ENCODE measurements around the gene NAPSA.
"Not testable (repeated sequence)": the region's sequence is repeated elsewhere in the genome, so short reads cannot be mapped to it uniquely, and the experiment has no call there.

The NAPSA gene

DNA sequence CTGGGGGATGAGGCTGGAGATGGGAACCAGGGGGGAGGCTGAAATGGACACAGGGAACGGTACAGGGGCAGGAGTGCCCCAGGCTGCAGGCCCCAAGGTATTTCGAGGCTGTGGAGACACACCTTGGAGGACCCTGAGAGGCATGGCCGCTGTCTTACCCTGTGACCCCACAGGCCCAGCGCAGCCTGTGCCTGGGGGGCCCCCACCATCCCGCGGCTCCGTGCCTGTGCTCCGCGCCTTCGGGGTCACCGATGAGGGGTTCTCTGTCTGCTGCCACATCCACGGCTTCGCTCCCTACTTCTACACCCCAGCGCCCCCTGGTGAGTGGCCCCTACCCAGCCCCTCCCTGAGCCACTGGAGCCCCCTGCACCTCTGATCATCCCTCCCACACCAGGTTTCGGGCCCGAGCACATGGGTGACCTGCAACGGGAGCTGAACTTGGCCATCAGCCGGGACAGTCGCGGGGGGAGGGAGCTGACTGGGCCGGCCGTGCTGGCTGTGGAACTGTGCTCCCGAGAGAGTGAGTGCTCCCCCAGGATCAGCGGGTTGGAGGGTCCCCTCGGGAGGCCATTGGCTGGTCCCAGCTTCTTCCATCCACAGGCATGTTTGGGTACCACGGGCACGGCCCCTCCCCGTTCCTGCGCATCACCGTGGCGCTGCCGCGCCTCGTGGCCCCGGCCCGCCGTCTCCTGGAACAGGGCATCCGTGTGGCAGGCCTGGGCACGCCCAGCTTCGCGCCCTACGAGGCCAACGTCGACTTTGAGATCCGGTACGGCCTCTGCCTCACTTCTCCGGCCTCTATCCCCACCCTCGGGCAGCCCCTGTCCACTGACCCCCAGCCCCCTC lies 36.4 kb upstream of the NAPSA start:
- WGBS (ENCODE audit: insufficient coverage, insufficient read length), result no CpG with 5 or more reads among the region's 48 CpGs
- no peak overlapping the region for H3K4me3 ChIP-seq (ENCODE audit: low read length)
- H3K27ac ChIP-seq (ENCODE audit: low read length), result no peak overlapping the region
- no peak for DNase-seq (ENCODE audit: low read depth, low spot score)
- no peaks in the 10 kb centered on the region for H3K4me1 ChIP-seq (ENCODE audit: control insufficient read depth, insufficient read depth, low read length)
- no peaks in the 10 kb centered on the region for H3K27me3 ChIP-seq (ENCODE audit: control insufficient read depth, insufficient read depth, low read length)
- H3K9me3 ChIP-seq (ENCODE audit: control insufficient read depth, insufficient read depth, low read length), result no peaks in the 10 kb centered on the region
- peaks cover 34% of the 10 kb centered on the region for H3K36me3 ChIP-seq (ENCODE audit: control insufficient read depth, insufficient read depth, low read length)

DNA sequence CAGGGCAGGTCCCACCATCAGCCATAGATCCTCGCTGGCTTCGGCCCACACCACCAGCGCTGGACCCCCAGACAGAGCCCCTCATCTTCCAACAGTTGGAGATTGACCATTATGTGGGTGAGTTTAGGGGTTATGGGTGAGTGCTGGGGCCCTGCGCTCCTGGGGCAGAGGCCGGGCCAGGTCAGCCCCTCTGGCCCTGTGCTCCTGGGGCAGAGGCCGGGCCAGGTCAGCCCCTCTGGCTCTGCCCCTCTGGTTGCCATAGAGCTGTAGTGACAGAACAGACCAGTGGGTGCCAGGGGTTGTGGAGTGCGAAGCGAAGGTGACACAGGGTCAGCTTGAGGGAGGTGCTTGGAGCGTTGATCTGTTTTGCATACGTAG lies 33.9 kb upstream of the NAPSA start:
- no peaks in the 10 kb centered on the region for H3K9me3 ChIP-seq (ENCODE audit: control insufficient read depth, insufficient read depth, low read length)
- no peaks in the 10 kb centered on the region for H3K4me1 ChIP-seq (ENCODE audit: control insufficient read depth, insufficient read depth, low read length)
- no peak overlapping the region for H3K27ac ChIP-seq (ENCODE audit: low read length)
- no peak for DNase-seq (ENCODE audit: low read depth, low spot score)
- WGBS (ENCODE audit: insufficient coverage, insufficient read length), result no CpG with 5 or more reads among the region's 10 CpGs
- H3K27me3 ChIP-seq (ENCODE audit: control insufficient read depth, insufficient read depth, low read length), result no peaks in the 10 kb centered on the region
- no peak overlapping the region for H3K4me3 ChIP-seq (ENCODE audit: low read length)
- H3K36me3 ChIP-seq (ENCODE audit: control insufficient read depth, insufficient read depth, low read length), result peaks cover 21% of the 10 kb centered on the region

DNA sequence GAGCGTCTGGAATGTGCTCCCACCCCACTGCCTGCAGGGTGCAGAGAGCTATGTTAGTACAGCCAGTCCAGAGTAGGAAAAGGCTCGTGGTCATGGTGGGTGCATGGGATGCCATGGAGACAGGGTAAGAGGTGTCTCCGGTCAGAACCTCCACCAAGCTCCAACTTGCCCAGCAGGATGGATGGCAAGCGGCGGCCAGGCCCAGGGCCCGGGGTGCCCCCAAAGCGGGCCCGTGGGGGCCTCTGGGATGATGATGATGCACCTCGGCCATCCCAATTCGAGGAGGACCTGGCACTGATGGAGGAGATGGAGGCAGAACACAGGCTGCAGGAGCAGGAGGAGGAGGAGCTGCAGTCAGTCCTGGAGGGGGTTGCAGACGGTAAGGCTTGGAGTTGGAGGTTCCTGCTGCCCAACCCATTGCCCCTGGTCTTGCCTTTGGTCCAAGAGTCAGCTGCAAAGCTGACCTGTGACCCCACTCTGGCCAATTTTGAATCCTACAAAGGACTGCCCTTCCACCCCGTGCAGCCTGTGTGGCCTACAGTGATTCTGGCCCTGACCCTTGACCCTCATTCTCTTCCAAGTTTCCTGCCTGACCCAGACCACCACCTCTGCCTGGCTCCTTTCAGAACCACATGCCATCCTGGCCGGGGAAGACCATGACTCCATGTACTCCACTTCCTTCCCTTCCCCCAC lies 33.4 kb upstream of the NAPSA start:
- DNase-seq (ENCODE audit: low read depth, low spot score), result no peak
- Histone ChIP-seq H3K27ac (ENCODE audit: low read length) (no peak overlapping the region), H3K27me3 (ENCODE audit: control insufficient read depth, insufficient read depth, low read length) (no peaks in the 10 kb centered on the region), H3K9me3 (ENCODE audit: control insufficient read depth, insufficient read depth, low read length) (no peaks in the 10 kb centered on the region), H3K36me3 (ENCODE audit: control insufficient read depth, insufficient read depth, low read length) (peaks cover 21% of the 10 kb centered on the region), H3K4me1 (ENCODE audit: control insufficient read depth, insufficient read depth, low read length) (no peaks in the 10 kb centered on the region), H3K4me3 (ENCODE audit: low read length) (no peak overlapping the region)
- no CpG with 5 or more reads among the region's 13 CpGs for WGBS (ENCODE audit: insufficient coverage, insufficient read length)

DNA sequence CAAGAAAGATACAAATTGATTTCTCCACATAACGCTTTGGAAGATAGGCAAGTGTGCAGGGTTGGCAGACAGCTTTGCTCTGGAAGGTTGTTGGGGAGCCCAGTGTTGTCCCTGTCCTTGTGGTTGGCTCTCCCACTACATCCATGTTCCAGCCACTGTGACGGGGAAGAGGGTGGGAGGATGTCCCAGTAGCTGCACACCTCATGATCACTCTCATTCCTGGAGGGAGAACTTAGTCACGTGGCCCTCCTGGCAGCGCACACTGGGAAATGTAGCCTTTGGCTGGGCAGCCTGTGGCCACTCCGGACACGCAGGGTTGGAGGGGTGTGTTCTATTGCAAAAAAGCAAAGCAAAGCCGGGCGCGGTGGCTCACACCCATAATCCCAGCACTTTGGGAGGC lies 28.6 kb upstream of the NAPSA start:
- Histone ChIP-seq H3K4me1 (ENCODE audit: control insufficient read depth, insufficient read depth, low read length) (no peaks in the 10 kb centered on the region), H3K4me3 (ENCODE audit: low read length) (no peak overlapping the region), H3K36me3 (ENCODE audit: control insufficient read depth, insufficient read depth, low read length) (peaks cover 2% of the 10 kb centered on the region; the same call in 1 of the 2 replicates), H3K9me3 (ENCODE audit: control insufficient read depth, insufficient read depth, low read length) (no peaks in the 10 kb centered on the region), H3K27ac (ENCODE audit: low read length) (no peak overlapping the region), H3K27me3 (ENCODE audit: control insufficient read depth, insufficient read depth, low read length) (no peaks in the 10 kb centered on the region)
- WGBS (ENCODE audit: insufficient coverage, insufficient read length), result no CpG with 5 or more reads among the region's 9 CpGs
- no peak for DNase-seq (ENCODE audit: low read depth, low spot score)

DNA sequence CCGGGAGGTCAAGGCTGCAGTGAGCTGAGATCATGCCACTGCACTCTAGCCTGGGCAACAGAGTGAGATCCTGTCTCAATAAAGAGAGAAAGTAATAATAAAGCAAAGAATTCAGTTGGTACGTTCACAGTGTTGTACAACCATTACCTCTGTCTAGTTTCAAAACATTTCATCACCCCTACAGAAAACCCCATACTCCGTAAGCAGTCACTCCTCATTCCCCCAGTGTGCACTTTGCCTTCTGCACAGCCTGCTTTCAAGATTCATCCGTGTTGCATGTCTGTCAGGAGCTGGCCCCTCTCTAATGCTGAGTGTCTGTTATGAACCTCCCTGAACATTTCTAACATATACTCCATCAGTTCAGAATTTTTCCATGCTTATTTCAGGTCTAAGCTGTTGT lies 28.1 kb upstream of the NAPSA start:
- H3K9me3 ChIP-seq (ENCODE audit: control insufficient read depth, insufficient read depth, low read length), result no peaks in the 10 kb centered on the region
- H3K4me1 ChIP-seq (ENCODE audit: control insufficient read depth, insufficient read depth, low read length), result no peaks in the 10 kb centered on the region
- peaks cover 2% of the 10 kb centered on the region; the same call in 1 of the 2 replicates for H3K36me3 ChIP-seq (ENCODE audit: control insufficient read depth, insufficient read depth, low read length)
- no peak overlapping the region for H3K4me3 ChIP-seq (ENCODE audit: low read length)
- no peak for DNase-seq (ENCODE audit: low read depth, low spot score)
- no peaks in the 10 kb centered on the region for H3K27me3 ChIP-seq (ENCODE audit: control insufficient read depth, insufficient read depth, low read length)
- H3K27ac ChIP-seq (ENCODE audit: low read length), result no peak overlapping the region
- WGBS (ENCODE audit: insufficient coverage, insufficient read length), result no CpG with 5 or more reads among the region's 4 CpGs

DNA sequence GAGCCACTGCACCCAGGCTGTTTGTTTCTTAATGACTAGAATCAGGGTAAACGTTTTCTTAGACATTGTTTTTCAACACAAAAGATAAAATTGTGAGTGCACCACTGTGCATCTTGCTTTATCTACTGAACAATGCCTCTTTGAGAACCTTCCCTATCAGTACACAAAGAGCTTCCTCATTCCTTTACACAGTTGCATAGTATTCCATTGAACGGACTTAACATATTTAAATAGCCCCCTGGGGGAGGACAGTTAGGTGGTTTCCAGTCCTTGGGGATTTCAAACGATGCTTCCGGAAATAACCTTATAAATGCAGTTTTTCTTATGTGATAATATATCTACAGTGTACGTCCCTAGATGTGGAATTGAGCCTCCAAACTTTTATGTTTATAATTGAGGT lies 27.3 kb upstream of the NAPSA start:
- no CpG with 5 or more reads among the region's 5 CpGs for WGBS (ENCODE audit: insufficient coverage, insufficient read length)
- Histone ChIP-seq H3K9me3 (ENCODE audit: control insufficient read depth, insufficient read depth, low read length) (no peaks in the 10 kb centered on the region), H3K27me3 (ENCODE audit: control insufficient read depth, insufficient read depth, low read length) (no peaks in the 10 kb centered on the region), H3K27ac (ENCODE audit: low read length) (no peak overlapping the region), H3K36me3 (ENCODE audit: control insufficient read depth, insufficient read depth, low read length) (peaks cover 2% of the 10 kb centered on the region; the same call in 1 of the 2 replicates), H3K4me1 (ENCODE audit: control insufficient read depth, insufficient read depth, low read length) (no peaks in the 10 kb centered on the region), H3K4me3 (ENCODE audit: low read length) (no peak overlapping the region)
- no peak for DNase-seq (ENCODE audit: low read depth, low spot score)

DNA sequence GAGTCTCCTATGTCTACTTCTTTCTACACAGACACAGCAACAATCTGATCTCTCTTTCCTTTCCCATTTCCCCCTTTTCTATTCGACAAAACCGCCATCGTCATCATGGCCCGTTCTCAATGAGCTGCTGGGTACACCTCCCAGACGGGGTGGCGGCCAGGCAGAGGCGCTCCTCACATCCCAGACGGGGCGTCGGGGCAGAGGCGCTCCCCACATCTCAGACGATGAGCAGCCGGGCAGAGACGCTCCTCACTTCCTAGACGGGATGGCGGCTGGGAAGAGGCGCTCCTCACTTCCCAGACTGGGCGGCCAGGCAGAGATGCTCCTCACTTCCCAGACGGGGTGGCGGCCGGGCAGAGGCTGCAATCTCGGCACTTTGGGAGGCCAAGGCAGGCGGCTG lies 25.5 kb upstream of the NAPSA start:
- H3K36me3 ChIP-seq (ENCODE audit: control insufficient read depth, insufficient read depth, low read length), result not testable (repeated sequence)

DNA sequence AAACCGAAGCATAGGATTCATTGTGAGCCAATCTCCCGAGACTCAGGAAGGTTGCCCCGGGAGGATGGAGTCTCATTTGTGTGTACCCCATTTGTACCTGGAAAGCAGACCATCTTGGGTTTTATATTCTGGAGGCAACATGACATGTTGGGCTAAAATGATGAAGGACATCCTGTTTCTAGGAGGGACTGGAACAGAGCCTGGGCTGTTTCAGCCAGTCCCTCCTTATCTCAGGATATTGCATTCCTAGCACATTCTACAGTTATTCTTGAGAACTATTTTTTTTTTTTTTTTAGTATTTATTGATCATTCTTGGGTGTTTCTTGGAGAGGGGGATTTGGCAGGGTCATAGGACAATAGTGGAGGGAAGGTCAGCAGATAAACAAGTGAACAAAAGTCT lies 24.9 kb upstream of the NAPSA start:
- H3K4me3 ChIP-seq (ENCODE audit: low read length), result not testable (repeated sequence)
- WGBS (ENCODE audit: insufficient coverage, insufficient read length), result no CpG with 5 or more reads among the region's 3 CpGs

More for the DNA sequence above, 25.5 kb upstream of the NAPSA start:
- H3K4me1 ChIP-seq (ENCODE audit: control insufficient read depth, insufficient read depth, low read length); H3K9me3 ChIP-seq (ENCODE audit: control insufficient read depth, insufficient read depth, low read length); H3K27me3 ChIP-seq (ENCODE audit: control insufficient read depth, insufficient read depth, low read length); H3K4me3 ChIP-seq (ENCODE audit: low read length); H3K27ac ChIP-seq (ENCODE audit: low read length); DNase-seq (ENCODE audit: low read depth, low spot score): not testable (repeated sequence)
- no CpG with 5 or more reads among the region's 23 CpGs for WGBS (ENCODE audit: insufficient coverage, insufficient read length)

DNA sequence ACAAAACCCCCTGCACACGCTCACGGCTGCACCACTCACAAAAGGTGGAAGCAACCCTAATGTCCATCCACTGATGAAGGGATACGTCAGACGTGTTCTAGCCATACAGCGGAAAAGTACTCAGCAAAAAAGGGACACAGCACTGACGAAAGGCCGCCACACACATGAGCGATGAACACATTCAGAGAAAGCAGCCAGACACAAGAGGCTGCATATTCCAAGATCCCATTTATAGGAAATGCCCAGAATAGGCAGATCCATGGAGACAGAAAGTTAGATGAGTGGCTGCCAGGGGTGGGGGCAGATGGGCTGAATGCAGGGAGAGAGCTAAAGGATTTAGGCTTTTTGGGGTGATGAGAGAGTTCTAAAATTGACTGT lies 22.4 kb upstream of the NAPSA start:
- no peaks in the 10 kb centered on the region; the same call in 1 of the 2 replicates for H3K4me1 ChIP-seq (ENCODE audit: control insufficient read depth, insufficient read depth, low read length)
- H3K27me3 ChIP-seq (ENCODE audit: control insufficient read depth, insufficient read depth, low read length), result no peaks in the 10 kb centered on the region
- H3K27ac ChIP-seq (ENCODE audit: low read length), result no peak overlapping the region
- WGBS (ENCODE audit: insufficient coverage, insufficient read length), result no CpG with 5 or more reads among the region's 8 CpGs
- no peaks in the 10 kb centered on the region for H3K9me3 ChIP-seq (ENCODE audit: control insufficient read depth, insufficient read depth, low read length)
- no peak overlapping the region for H3K4me3 ChIP-seq (ENCODE audit: low read length)
- DNase-seq (ENCODE audit: low read depth, low spot score), result no peak
- peaks cover 5% of the 10 kb centered on the region for H3K36me3 ChIP-seq (ENCODE audit: control insufficient read depth, insufficient read depth, low read length)

More for the DNA sequence above, 24.9 kb upstream of the NAPSA start:
- H3K27me3 ChIP-seq (ENCODE audit: control insufficient read depth, insufficient read depth, low read length); H3K9me3 ChIP-seq (ENCODE audit: control insufficient read depth, insufficient read depth, low read length); H3K36me3 ChIP-seq (ENCODE audit: control insufficient read depth, insufficient read depth, low read length); DNase-seq (ENCODE audit: low read depth, low spot score); H3K27ac ChIP-seq (ENCODE audit: low read length); H3K4me1 ChIP-seq (ENCODE audit: control insufficient read depth, insufficient read depth, low read length): not testable (repeated sequence)

DNA sequence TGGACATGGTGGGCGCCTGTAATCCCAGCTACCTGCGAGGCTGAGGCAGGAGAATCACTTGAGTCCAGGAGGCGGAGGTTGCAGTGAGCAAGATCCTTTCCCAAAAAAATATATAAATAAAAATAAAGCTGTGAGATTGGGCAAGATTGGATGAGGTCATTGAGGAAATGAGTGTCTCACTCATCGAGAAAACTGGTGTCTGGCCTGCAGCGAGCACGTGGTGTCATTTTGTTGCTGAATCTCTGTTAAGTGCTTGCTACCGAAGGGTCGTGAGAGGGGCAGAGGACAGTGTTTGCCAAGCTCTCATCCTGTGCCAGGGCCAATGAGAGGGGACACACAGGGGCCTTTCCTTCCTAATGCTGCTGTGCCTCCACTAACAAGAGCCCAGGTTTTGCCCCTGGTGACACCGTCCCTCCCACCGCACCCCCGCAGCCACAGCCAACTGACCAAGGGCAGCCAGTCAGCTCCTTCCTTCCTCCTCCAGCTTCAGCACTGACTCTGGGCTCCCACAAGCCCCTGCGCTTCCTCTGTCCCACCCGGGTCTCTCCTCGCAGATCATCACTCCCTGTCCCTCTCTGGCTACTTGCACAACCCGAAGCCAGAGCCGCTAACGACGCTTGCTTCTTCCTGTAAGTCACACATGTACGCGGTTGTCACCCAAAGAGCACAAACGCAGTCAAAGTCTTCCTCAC lies 21.9 kb upstream of the NAPSA start:
- H3K36me3 ChIP-seq (ENCODE audit: control insufficient read depth, insufficient read depth, low read length), result peaks cover 8% of the 10 kb centered on the region
- H3K4me1 ChIP-seq (ENCODE audit: control insufficient read depth, insufficient read depth, low read length), result no peaks in the 10 kb centered on the region; the same call in 1 of the 2 replicates
- no peak overlapping the region for H3K27ac ChIP-seq (ENCODE audit: low read length)
- no peaks in the 10 kb centered on the region for H3K27me3 ChIP-seq (ENCODE audit: control insufficient read depth, insufficient read depth, low read length)
- WGBS (ENCODE audit: insufficient coverage, insufficient read length), result no CpG with 5 or more reads among the region's 21 CpGs
- H3K9me3 ChIP-seq (ENCODE audit: control insufficient read depth, insufficient read depth, low read length), result no peaks in the 10 kb centered on the region
- DNase-seq (ENCODE audit: low read depth, low spot score), result no peak
- no peak overlapping the region for H3K4me3 ChIP-seq (ENCODE audit: low read length)
